Activated CD8-positive, alpha-beta T cell treated with anti-CD3 and anti-CD28 coated beads for 36 hours (primary cell): Measurements from ENCODE around the gene REN. TPM values are rescaled to one million over a fixed set of nuclear protein-coding genes. Genes with fewer than 3 reads are reported as not detected.
A peak's percentile ranks its signal among the peaks of the same experiment; 100 is the strongest.

Experiments used
- ATAC-seq: fragments of 200-7000 bp; cut with Tn5 transposase; one replicate; pipeline ENCODE4 v1.10.0; 2021; ENCODE audit warnings: mild to moderate bottlenecking, moderate library complexity
- CTCF ChIA-PET: fragments of 350-600 bp; sonication (Branson Sonifier 250); formaldehyde crosslinking; loops from one replicate; lab custom pipeline; 2021; ENCODE audit warnings: antibody characterized with exemption; lab: Charles Lee
- POLR2A ChIA-PET: fragments of 350-600 bp; sonication (Branson Sonifier 250); formaldehyde crosslinking; loops from one replicate; lab custom pipeline; 2021; ENCODE audit warnings: antibody characterized with exemption; lab: Charles Lee
- DNase-seq: peaks from one replicate; pipeline ENCODE4 v3.0.0-alpha.2; 2020
- H3K27ac Mint-ChIP-seq: one replicate; pipeline ENCODE4 v1.8.0; 2021; ENCODE audit warnings: mild to moderate bottlenecking, mixed read lengths
- H3K27me3 Mint-ChIP-seq: one replicate; pipeline ENCODE4 v1.8.0; 2021; ENCODE audit warnings: mixed read lengths
- H3K36me3 Mint-ChIP-seq: one replicate; pipeline ENCODE4 v1.8.0; 2021; ENCODE audit warnings: low read depth, mixed read lengths
- H3K4me1 Mint-ChIP-seq: one replicate; pipeline ENCODE4 v1.8.0; 2021; ENCODE audit warnings: low read depth, mixed read lengths
- H3K4me3 Mint-ChIP-seq: one replicate; pipeline ENCODE4 v1.8.0; 2021; ENCODE audit warnings: mild to moderate bottlenecking, moderate library complexity, mixed read lengths
- H3K9me3 Mint-ChIP-seq: one replicate; pipeline ENCODE4 v1.8.0; 2021; ENCODE audit warnings: mixed read lengths
- intact Hi-C: fragments of 100-400 bp; cut with micrococcal nuclease; formaldehyde crosslinking; loops from one replicate; pipeline ENCODE4 v1.10.0; 2022
- total RNA-seq, 2 experiments: library from RNA; stranded (reverse); gene quantifications; one replicate each; pipeline ENCODE4 v1.2.3, GENCODE V29; 2021
- TF ChIP-seq, protein P1 (sequence below): fragments of 200-600 bp; IDR thresholded peaks from one replicate; pipeline ENCODE4 v1.8.0; 2022; ENCODE audit warnings: antibody characterized with exemption, mild to moderate bottlenecking

Gene REN
- total RNA-seq, 2 experiments from 2014 or later = not detected

DNA sequence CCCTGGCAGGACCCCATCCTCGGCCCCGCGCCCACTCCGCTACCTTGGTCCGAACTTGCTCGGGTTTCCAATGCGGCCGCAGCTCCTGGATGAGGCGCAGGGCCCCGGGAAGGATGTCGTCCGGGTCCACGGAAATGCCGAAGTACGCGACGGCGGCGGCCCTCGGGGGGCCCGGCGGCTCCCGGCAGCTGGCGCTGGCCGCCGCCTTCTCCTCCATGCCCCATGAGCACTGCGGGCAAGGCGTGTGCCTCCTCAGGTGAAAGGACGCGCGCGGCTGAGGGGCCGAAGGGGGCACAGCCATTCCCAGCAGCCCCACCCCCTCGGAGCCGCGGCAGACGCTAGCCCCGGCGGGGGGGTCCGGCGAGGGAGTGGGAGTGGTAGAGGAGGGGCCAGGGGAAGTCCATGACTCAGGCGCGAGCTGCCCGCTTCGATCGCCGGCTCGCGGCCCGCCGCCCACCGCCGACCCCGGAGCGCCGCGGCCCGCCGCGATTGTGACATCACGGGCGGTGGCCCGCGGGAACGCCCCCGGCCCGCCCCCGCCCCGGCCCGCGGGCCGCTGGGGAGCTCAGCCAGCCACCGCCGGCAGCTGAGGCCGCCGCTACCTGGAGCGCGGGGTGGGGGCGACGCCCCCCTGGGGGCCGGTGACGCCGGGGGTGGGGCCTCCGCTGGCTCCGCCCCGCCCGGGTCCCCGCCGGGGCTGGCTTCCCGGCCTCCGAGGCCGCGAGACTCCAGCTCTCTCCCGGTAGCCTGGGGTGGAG is 14.4 kb downstream of the REN start, which contains the start of gene ETNK2:
ETNK2 (minus strand) TSS at position 493 of the 758 bp plus-strand sequence; CDS start at position 301, 192 bp downstream.
- ChIA-PET POLR2A (interaction anchor here (0.8 to 2.0 kb wide), 2 partner anchors 212 to 215 kb away, joined by 3 to 8 read pairs; no protein-coding TSS in a partner anchor), CTCF (interaction anchor here (1.3 to 2.8 kb wide), 4 partner anchors 11 to 247 kb away, joined by 6 to 19 read pairs (median 8); no protein-coding TSS in a partner anchor)
- Mint-ChIP-seq H3K9me3 (no peaks in the 10 kb centered on the region), H3K4me1 (peaks cover 3% of the 10 kb centered on the region), H3K27me3 (no peaks in the 10 kb centered on the region), H3K4me3 (peak within 1 kb of the TSS; percentile 67), H3K36me3 (no peaks in the 10 kb centered on the region), H3K27ac (no peak within 1 kb of the TSS)
- intact Hi-C loops = no loop called here
- ATAC-seq (peak; percentile 80), DNase-seq (peak; percentile 57)
- TF ChIP-seq, protein P1, sequence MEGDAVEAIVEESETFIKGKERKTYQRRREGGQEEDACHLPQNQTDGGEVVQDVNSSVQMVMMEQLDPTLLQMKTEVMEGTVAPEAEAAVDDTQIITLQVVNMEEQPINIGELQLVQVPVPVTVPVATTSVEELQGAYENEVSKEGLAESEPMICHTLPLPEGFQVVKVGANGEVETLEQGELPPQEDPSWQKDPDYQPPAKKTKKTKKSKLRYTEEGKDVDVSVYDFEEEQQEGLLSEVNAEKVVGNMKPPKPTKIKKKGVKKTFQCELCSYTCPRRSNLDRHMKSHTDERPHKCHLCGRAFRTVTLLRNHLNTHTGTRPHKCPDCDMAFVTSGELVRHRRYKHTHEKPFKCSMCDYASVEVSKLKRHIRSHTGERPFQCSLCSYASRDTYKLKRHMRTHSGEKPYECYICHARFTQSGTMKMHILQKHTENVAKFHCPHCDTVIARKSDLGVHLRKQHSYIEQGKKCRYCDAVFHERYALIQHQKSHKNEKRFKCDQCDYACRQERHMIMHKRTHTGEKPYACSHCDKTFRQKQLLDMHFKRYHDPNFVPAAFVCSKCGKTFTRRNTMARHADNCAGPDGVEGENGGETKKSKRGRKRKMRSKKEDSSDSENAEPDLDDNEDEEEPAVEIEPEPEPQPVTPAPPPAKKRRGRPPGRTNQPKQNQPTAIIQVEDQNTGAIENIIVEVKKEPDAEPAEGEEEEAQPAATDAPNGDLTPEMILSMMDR = no peak

DNA sequence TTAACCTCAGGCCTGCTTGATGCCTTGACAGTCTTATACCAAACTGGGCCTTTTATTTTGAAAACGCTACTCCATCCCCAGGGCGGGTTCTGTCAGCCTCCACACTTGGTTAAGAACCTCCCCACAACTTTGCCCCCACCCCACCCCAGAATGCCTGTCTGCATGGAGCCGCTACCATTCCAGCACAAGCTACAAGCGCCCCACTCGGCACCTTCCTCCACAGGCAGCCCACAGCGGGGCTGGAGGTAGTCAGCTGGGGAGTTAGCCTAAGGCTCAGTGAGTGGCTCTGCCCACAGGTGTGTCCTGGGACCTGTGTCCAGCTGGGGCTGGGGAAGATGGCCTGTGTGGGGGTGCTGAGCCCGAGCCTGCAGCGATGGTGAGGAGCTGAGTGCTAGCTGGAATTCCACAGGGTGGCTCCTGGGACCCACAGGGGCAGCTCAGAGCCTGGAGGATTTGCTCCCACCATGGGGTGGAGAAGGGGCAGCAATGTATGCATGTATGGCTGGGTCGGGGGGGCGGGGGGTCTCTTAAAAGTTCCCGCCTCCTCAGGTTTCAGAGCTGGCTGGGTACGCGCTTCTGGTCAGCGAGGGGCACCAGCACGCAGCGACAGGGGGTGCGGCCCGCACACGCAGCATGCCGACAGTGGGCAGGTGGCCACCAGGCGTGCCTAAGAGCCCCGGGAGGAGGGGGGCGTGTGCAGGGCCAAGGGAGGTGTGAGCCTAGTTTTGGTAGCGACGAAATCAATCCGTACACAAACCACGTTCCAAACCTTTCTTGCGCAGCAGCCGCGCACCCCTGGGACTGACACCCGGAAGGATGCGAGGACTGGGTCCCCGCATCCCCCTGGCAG is 15.2 kb downstream of the REN start:
- CTCF ChIA-PET = interaction anchor here (0.9 to 2.8 kb wide), 5 partner anchors 12 to 248 kb away, joined by 3 to 19 read pairs (median 7); no protein-coding TSS in a partner anchor
- Mint-ChIP-seq H3K4me3 (peak overlapping the region; percentile 45), H3K27me3 (no peaks in the 10 kb centered on the region), H3K36me3 (no peaks in the 10 kb centered on the region), H3K9me3 (no peaks in the 10 kb centered on the region), H3K4me1 (peaks cover 3% of the 10 kb centered on the region), H3K27ac (no peak overlapping the region)
- DNase-seq (peak; percentile 31), ATAC-seq (peak; percentile 38)
- POLR2A ChIA-PET = interaction anchor here (0.6 to 2.0 kb wide), 2 partner anchors 180 to 213 kb away, joined by 3 to 8 read pairs; no protein-coding TSS in a partner anchor
- intact Hi-C loops = no loop called here
- TF ChIP-seq, protein P1 = no peak

DNA sequence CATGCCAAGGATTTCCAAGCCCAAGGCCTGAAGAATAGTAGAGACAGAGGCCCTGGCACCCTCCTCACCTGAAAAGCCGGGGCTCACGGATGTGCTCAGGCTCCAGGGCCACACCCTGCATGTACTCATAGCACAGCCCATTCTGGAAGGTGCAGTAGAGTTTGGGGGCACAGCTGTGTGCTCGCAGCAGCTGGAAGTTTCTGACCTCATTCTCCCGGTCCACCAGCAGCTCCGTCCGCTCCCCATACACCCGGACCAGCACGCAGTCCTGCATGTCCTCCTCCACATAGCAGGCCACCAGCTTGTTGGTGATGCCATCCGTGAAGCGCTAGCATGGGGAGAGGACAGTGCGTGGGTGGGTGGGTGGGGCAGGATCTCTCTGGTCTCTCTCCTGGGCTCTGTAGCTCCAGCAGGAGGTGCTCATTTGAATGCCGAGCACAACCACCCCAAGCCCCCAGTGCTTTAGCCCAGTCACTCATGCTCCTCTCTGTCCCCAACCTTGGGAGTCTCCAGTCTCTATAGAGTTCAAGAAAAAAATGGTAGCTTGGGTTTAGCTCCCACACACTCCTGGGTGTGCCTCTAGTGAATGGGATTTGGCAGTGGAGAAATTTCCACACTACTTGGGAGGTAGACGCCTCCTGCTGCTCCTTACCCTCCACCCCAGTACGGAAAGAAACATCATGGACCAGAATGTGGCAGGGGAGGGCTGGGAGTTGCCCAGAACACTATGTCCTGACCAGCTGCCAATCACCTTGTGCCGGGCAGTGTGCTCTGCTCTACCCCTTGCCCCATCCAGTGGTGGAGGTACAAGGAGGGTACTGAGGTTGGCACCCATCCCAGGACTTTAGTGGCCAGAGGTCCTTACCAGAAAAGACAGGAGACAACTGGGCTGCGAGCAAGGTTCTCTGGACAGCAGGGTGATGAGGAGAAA is 16.2 kb downstream of the REN start:
- Mint-ChIP-seq H3K9me3 (no peaks in the 10 kb centered on the region), H3K36me3 (no peaks in the 10 kb centered on the region), H3K4me1 (peaks cover 3% of the 10 kb centered on the region), H3K27ac (no peak overlapping the region), H3K27me3 (no peaks in the 10 kb centered on the region), H3K4me3 (peak overlapping the region; percentile 44)
- DNase-seq (no peak), ATAC-seq (no peak)
- TF ChIP-seq, protein P1 = no peak
- ChIA-PET CTCF (interaction anchor here (0.9 to 2.8 kb wide), 4 partner anchors 13 to 217 kb away, joined by 3 to 19 read pairs (median 4); no protein-coding TSS in a partner anchor), POLR2A (interaction anchor here (0.6 to 2.0 kb wide), 3 partner anchors 14 to 214 kb away, joined by 3 to 8 read pairs (median 3); no protein-coding TSS in a partner anchor)
- intact Hi-C loops = no loop called here

DNA sequence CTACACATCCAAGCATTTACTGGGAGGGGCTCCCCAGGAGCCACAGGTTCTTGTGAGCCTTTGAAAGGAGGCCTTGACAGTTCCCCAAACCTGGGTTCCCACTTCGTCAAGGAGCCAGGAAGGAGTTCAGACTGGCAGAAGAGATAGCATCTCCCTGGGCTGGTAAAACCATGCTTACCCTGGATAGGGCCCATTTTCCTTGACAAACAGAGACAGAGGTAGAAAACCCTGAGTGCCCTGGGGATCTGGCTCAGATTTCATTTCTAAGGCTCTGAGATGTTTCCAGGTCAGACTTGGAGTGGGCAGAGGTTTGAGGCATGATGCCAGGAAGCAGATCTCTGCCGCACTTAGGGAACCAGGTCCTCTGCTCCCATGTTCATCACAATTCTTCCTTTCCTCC is 17.0 kb downstream of the REN start:
- DNase-seq (no peak), ATAC-seq (no peak)
- ChIA-PET POLR2A (interaction anchor here (1.0 kb wide), 1 partner anchor 14 kb away, joined by 3 read pairs; no protein-coding TSS in a partner anchor), CTCF (interaction anchor here (1.2 to 1.3 kb wide), 2 partner anchors 13 to 205 kb away, joined by 3 to 5 read pairs; no protein-coding TSS in a partner anchor)
- intact Hi-C loops = no loop called here
- TF ChIP-seq, protein P1 = no peak
- Mint-ChIP-seq H3K27ac (no peak overlapping the region), H3K9me3 (no peaks in the 10 kb centered on the region), H3K4me1 (peaks cover 3% of the 10 kb centered on the region), H3K27me3 (no peaks in the 10 kb centered on the region), H3K4me3 (no peak overlapping the region), H3K36me3 (no peaks in the 10 kb centered on the region)
